Tibial nerve (tissue), 4 donors: Measurements from ENCODE around the gene PTPRT.

Experiments used
- EP300 ChIP-seq, 2 donors: sonication (generic); formaldehyde crosslinking; IDR thresholded peaks; one replicate each; pipeline ENCODE4 v1.6.1; 2017; ENCODE audit warnings: antibody characterized with exemption in 2 of 2, mild to moderate bottlenecking in 1 of 2
- POLR2A ChIP-seq, 2 donors: fragments of 450-650 bp; IDR thresholded peaks; one replicate each; pipeline ENCODE4 v1.6.1; 2017; ENCODE audit warnings: antibody characterized with exemption in 2 of 2, mild to moderate bottlenecking in 2 of 2, moderate library complexity in 2 of 2
- TF ChIP-seq, protein P1 (sequence below), 5 experiments: fragments of 200-600 bp in 3 of 5; fragments of 450-650 bp in 2 of 5; sonication (generic) in 3 of 5; IDR thresholded peaks; one replicate each; pipeline ENCODE4 v1.5.1; 2016 to 2019; ENCODE audit warnings: antibody characterized with exemption in 5 of 5, mild to moderate bottlenecking in 3 of 5, moderate library complexity in 2 of 5

DNA sequence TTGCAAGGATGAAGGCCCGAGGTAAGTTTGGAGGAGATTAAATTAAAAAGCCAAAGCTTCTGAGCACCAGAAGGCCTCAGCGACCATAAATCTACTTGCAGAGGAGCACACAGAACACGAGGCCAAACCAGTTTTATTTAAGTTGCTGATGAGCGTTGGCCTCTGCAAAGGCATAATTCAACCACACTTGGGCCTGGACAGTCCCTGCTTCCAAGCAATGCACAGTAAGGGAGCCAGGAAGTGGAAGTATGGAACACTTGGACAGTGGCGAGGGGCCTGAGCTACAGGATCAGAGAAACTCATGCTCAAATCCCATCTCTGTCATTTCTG lies 92.8 kb downstream of the PTPRT start:
- TF ChIP-seq, protein P1, sequence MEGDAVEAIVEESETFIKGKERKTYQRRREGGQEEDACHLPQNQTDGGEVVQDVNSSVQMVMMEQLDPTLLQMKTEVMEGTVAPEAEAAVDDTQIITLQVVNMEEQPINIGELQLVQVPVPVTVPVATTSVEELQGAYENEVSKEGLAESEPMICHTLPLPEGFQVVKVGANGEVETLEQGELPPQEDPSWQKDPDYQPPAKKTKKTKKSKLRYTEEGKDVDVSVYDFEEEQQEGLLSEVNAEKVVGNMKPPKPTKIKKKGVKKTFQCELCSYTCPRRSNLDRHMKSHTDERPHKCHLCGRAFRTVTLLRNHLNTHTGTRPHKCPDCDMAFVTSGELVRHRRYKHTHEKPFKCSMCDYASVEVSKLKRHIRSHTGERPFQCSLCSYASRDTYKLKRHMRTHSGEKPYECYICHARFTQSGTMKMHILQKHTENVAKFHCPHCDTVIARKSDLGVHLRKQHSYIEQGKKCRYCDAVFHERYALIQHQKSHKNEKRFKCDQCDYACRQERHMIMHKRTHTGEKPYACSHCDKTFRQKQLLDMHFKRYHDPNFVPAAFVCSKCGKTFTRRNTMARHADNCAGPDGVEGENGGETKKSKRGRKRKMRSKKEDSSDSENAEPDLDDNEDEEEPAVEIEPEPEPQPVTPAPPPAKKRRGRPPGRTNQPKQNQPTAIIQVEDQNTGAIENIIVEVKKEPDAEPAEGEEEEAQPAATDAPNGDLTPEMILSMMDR (IDR thresholded peaks at IDR 0.05): no peak
- TF ChIP-seq POLR2A (IDR thresholded peaks at IDR 0.05) (no peak), EP300 (IDR thresholded peaks at IDR 0.05) (no peak)
